ENCODE measurements around the gene TSC2.

TSC2 gene

GRCh38 chr16:2135770-2136490, 88.1 kb downstream of the TSC2 start, which contains the start of gene PKD1:
Gene PKD1 (minus strand): TSS chr16:2135898. CDS start chr16:2135689, 209 bp downstream.
- H3K4me3 ChIP-seq (ENCODE audit: low read depth, low read length): peak within 1 kb of the TSS; percentile 57
- DNase-seq (ENCODE audit: low read depth): peak; percentile 83
